ENCODE data around the gene UGT1A5. TPM values are rescaled to one million over a fixed set of nuclear protein-coding genes. Genes with fewer than 3 reads are reported as not detected.

UGT1A5 gene
- total and polyA plus RNA-seq, 2 of the 8 experiments (the other 6 are each of a cell fraction or from before 2014, with no cell fraction given) = not detected

DNA sequence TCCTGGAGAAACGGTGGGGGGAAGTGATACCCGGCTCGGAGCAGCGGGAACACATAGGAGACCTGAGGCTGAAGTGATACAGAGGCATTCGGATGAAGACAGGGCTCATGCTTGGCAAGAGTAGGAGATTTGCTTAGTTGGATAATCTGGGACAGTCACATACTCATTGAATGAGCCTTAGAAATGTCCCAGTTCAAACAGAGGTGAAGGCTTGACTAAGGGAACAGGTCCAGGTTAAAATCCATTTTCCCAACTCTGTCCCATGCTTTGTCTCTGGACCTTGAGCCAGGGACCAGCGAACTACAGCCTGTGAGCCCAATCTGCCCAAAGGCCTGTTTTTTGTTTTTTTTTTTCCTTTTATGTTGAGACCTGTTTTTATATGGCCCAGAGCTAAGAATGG lies 18.7 kb upstream of the UGT1A5 start (continued):
- no peak for TF ChIP-seq CHD7 (IDR thresholded peaks at IDR 0.05; ENCODE audit: insufficient replicate concordance, low read length)

Data from H1 (cell line).